Measurements from ENCODE around the gene MPEG1.

DNA sequence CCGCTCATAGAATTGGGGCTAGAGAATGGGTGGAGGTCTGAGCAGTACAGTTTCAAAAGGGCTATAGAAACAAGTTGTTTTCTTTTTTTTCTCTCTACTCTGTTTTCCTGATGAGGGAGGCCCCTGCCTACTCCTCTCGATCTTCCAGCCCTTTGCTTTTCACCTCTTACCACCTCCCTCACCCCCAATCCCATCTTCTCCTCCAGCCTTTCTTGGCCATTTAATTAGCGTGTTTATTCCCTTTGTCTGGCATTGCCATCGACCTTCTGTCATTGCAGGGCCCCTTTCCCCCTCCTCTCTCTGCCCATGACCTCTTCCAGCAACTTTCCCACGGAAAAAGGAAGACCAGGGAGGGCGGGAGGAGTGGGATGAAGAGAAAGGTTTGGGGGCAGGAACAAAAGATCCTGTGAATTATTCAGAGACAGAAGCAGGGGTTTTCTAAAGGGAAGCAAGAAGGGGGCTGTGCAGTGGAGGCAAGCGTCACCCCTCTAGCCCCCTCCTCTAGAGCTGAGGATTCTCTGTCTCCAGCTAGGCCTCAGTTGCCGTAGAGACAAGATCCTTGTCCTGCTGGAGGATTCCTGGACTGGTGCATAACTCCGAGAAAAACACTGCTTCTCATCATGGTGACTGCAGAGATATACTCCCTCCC is 27.9 kb downstream of the MPEG1 start:
- TF ChIP-seq, protein P1, sequence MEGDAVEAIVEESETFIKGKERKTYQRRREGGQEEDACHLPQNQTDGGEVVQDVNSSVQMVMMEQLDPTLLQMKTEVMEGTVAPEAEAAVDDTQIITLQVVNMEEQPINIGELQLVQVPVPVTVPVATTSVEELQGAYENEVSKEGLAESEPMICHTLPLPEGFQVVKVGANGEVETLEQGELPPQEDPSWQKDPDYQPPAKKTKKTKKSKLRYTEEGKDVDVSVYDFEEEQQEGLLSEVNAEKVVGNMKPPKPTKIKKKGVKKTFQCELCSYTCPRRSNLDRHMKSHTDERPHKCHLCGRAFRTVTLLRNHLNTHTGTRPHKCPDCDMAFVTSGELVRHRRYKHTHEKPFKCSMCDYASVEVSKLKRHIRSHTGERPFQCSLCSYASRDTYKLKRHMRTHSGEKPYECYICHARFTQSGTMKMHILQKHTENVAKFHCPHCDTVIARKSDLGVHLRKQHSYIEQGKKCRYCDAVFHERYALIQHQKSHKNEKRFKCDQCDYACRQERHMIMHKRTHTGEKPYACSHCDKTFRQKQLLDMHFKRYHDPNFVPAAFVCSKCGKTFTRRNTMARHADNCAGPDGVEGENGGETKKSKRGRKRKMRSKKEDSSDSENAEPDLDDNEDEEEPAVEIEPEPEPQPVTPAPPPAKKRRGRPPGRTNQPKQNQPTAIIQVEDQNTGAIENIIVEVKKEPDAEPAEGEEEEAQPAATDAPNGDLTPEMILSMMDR (IDR thresholded peaks at IDR 0.05) = no peak
- TF ChIP-seq POLR2A (IDR thresholded peaks at IDR 0.05) = no peak

Data from uterus (tissue), 2 donors.